ENCODE data around the gene RBM5.

The RBM5 gene

DNA sequence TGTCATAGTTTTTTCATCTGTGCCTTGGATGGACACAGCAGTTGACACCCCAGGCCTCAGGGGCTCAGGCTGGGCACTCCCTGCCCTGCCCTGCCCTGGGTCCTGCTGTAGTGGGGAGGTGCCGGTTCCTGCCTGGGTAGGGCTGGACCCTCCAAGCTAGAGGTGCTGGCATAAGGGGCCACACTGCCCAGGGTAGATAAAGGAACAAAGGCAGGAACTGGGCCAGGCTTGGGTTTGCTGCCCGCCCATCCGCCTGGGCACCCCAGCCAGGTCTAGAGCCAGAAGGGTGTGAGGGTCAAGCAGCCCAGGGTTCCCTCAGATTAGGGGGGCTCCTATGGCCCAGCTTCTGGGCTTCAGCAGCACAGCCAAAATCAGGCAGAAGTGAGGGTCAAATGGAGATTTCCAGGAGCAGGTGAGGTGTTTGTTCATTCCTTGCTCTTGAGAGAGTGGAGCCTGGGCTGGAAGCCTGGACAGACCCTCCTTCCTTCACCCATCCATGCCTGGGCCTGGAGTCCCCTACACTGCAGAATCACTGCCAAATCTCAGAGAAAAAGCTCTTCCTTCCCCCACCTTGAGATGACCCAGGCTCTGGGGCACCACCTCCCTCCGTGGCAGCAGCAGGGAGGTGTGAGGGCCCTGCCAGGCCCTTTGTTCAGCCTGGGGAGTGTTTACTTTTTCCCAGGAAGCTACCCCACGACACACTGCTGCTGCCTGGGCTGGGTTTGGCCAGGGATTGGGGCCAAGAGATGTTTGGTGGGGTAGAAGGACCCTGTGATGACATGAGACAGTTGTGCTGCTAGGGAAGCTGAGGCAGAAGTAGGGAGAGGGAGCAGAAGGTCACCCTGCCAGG is 73.5 kb downstream of the RBM5 start:
- no peak for DNase-seq

DNA sequence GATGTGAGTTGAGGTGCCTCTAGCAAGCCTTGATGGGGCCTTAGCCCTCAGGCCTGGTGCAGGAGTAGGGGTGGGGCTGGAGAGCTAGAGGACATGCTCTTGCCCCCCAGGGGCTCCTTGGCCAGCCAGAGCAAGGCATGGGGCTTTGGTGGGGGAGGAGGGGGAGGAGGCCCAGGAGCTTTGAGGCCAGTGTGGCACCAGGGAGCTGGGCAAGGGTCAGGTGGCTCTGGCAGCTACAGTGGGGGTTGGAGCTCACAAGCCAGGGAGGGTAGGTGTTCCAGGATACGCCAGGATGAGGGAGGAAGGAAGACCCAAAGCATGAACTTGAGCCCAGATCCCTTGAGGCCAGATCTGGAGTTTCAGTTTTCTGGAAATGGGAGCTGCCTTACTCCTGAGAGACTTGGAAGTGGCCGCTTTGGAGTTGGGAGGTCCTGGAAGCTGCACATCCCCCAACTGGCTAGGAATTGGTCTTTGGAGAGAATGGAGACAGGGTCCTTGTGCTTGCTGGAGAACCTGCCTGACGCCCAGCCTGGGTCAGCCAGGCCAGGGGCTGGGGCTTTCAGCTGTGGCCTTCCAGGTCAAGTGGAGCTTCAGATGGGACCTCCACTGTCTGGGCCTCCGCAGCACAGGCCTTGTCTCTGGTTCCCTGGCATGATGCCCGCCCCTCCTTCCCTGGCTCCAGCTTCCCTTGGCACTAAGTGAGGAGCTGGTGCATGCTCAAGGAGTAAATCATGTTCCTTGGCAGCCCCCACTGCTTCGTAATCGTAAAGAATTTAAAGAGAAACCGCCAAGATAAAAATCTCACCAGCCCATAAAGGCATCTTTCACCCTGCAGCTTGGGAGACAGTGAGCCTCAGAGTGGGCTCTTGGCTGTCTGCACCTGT is 75.1 kb downstream of the RBM5 start:
- DNase-seq: no peak

DNA sequence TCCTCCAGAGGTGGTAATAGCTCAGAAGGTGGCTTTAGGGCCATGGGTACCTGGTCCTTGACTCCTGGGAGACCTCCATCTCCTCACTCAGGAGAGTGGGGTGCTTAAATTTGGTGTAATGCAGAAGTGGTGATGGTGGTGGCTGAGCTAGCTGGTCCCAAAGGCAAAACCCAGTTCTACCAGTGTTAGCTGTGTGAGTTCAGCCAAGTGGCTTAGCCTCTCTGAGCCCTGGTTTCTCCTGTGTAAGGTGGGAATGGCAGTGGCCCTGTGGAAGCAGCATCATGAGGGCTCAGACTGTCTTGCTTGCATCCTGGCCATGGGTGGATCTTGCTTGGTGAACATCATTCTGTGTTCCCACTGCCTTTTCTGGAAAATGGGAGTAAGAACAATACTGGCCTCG is 75.8 kb downstream of the RBM5 start:
- no peak for DNase-seq

DNA sequence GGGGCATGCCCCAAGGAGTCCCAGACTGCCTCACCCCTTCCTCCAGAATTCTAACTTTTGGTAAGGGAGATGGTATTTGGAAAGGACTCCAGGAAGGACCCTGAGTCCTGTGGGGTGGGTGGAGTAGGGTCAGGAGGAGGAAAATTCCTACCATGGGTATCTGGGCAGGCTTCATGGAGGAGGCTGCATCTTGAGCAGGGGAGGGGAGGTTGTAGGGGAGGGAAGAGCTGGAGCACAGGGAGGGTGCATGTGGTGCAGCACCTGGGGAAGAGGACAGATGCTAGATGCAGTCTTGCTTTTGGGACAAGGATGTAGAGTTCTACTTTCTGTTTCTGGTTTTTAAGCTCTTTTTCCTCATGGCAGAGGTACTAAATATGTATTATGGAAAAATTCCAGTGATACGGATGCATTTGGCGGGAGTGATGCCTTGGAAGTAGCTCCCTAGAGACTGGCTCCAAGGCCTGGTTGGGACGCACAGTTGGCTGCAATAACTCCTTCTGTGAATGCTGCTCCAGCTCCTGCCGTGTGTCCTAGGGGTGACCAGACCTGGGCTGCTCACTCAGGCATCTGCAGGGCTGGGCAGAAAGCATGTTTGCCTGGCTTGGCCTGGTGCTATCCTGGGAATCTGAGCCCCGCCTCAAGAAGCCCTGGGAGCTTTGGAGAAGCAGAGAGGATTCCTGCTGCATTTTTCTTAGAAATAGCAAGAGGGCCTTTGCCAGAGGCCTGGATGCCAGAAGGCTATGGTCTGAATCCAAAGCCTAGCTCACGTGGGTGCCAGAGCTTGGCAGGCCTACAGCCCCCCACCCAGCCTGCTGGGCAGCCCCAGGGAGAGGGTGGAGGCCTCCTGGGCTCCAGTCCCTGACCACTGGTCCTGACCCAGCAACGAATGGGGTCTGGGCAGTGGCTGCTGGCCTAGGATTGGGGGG is 76.5 kb downstream of the RBM5 start:
- DNase-seq: no peak

DNA sequence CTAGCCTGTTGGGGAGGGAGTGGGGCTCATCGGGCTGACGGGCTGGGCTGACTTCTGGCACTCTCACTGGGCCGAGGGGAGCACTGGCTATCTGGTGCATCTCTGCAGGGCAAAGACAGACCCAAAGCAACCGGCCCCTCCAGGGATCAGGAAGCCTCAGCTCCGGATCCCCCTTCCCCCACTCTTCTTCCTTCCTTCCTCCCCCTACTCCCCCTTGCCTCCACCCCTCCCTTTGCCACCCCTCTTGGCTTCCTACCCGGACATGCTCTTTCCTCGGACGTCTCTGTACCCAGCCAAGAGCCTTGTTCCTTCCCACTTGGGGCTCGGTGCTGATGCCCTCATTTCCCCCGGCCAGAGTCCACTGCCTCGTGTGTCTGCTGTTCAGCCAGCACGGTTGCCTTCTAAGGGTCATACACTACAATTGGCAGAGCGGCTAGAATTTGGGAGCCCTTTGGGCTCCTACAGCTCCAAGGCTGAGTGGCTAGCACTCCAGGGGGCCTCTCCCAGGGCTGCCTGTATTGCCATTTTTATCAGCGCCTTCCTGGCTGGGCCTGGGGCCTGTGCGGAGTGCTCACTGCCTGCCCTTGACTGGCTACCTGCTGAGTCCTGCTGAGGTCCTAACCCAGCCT is 77.3 kb downstream of the RBM5 start:
- DNase-seq: no peak

DNA sequence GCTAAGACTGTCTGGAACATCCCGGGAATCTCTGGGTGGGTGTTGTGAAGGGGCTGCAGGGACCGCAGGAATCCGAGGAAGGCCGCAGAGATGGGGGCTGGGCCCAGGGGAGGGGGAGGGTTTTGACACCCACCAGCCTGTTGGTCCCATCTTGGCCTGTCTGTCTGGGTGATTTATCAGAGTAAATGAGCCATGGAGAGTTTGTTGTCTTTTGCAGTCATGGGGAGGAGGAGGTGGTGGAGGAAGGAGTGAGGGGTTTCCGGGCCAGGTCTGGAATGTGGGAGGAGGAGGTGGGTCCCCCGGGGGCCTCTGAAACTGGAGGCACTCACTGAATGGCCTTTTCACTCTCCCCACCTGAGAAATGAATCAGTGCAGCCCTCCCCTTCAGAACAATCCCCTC is 77.9 kb downstream of the RBM5 start:
- no peak for DNase-seq

DNA sequence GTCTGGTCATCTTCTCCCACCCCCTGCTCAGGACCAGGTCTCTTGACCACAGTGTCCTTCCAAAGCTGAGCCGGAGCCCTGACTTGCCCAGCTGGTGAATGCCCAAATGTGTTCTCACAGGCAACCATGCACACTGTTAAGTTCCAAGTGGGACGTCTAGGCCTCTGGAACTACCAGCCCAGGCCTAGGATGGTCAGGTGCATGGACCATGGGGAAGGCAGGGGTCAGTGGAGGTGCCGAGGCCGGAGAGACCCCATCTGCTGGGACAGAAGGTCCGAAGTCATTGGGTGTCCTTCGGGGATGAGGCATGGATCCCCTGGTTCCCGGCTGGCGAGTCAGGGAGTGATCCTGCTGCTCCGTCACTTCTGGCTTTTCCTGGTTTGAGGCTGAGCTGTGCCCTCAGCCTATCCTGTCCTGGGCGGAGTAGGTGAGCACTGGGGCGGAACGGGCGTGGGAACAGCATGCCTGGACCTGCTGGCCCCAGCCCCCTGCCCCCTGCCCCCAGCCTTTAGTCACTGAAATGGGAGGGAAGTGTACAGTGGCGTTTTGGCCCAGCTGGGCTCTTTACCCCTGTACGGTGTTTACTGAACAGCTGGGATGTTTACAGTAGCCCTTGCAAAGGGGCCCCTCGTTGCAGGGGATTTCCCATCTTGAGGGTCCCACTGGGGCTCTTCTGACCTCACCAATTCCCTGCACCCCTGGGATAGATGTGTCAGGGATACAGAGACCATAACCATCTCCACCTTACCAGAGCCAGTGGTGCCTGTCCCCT is 78.5 kb downstream of the RBM5 start:
- no peak for DNase-seq

DNA sequence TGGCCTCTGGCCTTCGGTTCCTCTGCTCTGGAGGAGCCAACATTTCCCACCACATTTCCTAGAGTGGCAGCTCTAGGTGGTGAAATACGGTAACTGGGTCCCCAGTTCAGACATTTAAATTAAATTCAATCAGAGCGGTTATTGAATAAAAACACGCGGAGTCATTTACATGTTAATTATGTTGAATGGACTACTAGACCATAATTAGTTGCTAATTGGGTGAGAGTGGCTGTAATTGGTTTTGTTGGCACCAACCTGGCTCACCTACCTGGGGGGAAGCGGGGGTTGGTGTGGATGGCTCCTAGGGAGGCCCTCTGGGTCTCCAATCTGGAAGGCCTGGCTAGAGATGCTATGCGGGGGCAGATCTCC is 79.1 kb downstream of the RBM5 start:
- DNase-seq: no peak

DNA sequence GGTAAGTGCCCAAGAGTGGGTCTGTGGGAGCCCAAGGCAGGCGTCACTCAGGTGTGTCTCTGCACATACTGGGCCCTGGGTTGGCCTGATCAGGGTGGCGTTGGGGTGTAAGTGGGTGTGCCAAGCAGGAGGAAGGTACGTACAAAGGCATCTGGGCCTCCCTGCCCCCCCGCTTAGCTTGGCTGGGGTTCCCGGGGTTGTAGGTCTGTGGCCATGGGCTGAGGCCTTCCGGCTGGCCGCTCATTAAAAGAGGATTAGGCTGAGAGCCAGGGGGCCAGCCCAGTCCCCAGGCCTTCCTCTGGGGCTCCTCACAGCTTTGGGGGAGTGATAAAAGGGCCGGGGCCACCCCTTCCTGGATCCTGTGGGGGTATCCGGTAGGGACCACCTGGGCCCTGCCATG is 79.7 kb downstream of the RBM5 start:
- no peak for DNase-seq

Measured in NCI-H524 (cell line).